Pancreas (tissue), 10 donors: ENCODE data around the gene WDFY4. TPM values are rescaled to one million over a fixed set of nuclear protein-coding genes. Genes with fewer than 3 reads are reported as not detected.

Experiments
- ATAC-seq, 4 donors: fragments of 200-7000 bp; cut with Tn5 transposase; one replicate each; pipeline versions ENCODE4 v1.8.0 to v1.9.1; 2020; ENCODE audit warnings: mild to moderate bottlenecking in 4 of 4, moderate library complexity in 4 of 4
- DNase-seq, 6 donors: peaks; one replicate each; pipeline ENCODE4 v3.0.0-alpha.2; 2020
- FAIRE-seq: peaks from 2 replicates; lab custom pipeline; 2012; peaks lifted over from hg19 to GRCh38; lab: Jason Lieb, UNC
- H3K27ac ChIP-seq, 4 donors: fragments of 200-600 bp; sonication (generic); 1 replicate in 3 of 4; 2 replicates in 1 of 4; pipeline versions ENCODE4 v1.5.0 to v1.8.0; 2020
- H3K27me3 ChIP-seq, 4 donors: fragments of 200-600 bp; one replicate each; pipeline ENCODE4 v1.8.0; 2021
- H3K36me3 ChIP-seq, 3 donors: fragments of 200-600 bp; sonication (generic) in 1 of 3; one replicate each; pipeline versions ENCODE4 v1.5.0 to v1.8.0; 2020 to 2021
- H3K4me1 ChIP-seq, 3 donors: fragments of 200-600 bp; one replicate each; pipeline ENCODE4 v1.8.0; 2021
- H3K4me3 ChIP-seq, 4 donors: fragments of 200-600 bp; sonication (generic) in 2 of 4; one replicate each; pipeline versions ENCODE4 v1.5.0 to v1.8.0; 2020 to 2021
- H3K9me3 ChIP-seq, 4 donors: fragments of 200-600 bp; one replicate each; pipeline ENCODE4 v1.8.0; 2021
- CTCF ChIP-seq, 4 donors: fragments of 200-600 bp; sonication (generic) in 3 of 4; IDR thresholded peaks; one replicate each; pipeline versions ENCODE4 v1.5.0 to v1.8.0; 2021; ENCODE audit warnings: antibody characterized with exemption in 4 of 4
- WGBS, 2 donors: extraction: QIAGEN DNeasy Blood & Tissue Kit; methylation state at CpG; one replicate each; pipeline ENCODE4 v1.1.7; 2013; 5-methylcytosine and 5-hydroxymethylcytosine counted together
- intact Hi-C, 3 donors: fragments of 100-400 bp; cut with DNase I; formaldehyde crosslinking; loops; one replicate each; pipeline versions ENCODE4 v1.11.1 to v1.14.2; 2022
- polyA plus RNA-seq, 2 donors: library from polyadenylated mRNA; stranded (reverse); fragments of 200-250 nt; gene quantifications; one replicate each; pipeline ENCODE4 v1.2.3, GENCODE V29; 2013
- total RNA-seq, 6 donors: library from RNA; stranded (reverse); fragmentation: NEBNext Ultra II Directional in 4 of 6; extraction: Animal tissue kit (Norgen Biotek cat#: 25700) in 4 of 6; gene quantifications; one replicate each; pipeline versions ENCODE4 v1.2.1 to v1.2.4, GENCODE V29; 2021 to 2023
- donor health status: healthy with polysubstance abuse.
- donor health status: DM: no; HTN: no; CAD: no; lungs with moderate emphysema.
- donor health status: DM: no; HTN: no; CAD: no.
- donor health status: control.
- donor health status: control.
- donor health status: Bipolar disorder and iron deficiency.
- donor health status: DM: yes; HTN: yes; CAD: no.
- donor health status: DM: no; HTN: no; CAD: no.
- donor health status: DM: no; HTN: no; CAD: no.
- donor health status: DM: yes; HTN: yes; CAD: no.

The WDFY4 gene
- total and polyA plus RNA-seq, 8 donors, result 0.14 to 8.4 (median 0.72) TPM

DNA sequence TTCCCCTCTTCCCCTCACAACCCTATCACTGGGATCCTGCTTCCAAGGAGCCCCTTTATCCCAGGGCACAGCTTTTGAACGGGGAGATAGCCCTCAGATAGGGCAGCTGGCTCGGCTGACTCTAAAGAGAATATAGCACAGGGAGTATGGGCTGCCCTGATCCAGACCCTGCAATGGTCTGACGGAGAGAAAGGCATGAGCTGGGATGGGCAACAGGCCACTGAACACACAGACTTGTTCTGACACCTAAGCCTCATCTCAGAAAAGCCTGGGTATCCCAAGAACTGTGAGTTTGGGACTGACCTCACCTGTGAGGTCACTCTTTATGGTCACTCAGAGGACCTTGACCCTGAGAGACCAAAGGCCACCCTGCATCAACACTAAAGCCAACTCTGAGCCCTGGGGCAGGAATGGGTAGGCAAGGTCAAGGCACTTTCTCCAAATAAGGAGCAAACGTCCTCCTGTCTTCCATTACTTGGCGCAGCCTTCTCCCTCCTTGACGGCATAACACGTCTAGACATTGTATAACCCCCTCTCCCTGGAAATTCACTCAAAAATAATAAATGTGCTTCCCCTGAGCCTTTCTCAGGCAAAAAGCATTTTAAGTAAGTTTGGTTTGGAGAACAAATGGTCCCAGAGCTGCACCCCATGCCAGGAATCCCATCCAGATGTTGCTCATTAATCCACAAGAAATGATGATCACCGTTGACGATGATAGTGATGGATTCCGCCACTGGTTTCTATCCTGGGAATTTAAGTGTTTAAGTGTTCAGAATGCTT lies 263.2 kb downstream of the WDFY4 start:
- no peak for FAIRE-seq
- WGBS, 2 donors, result 58 to 64% methylated on average over 10 of the region's 10 CpGs
- ATAC-seq, result no peak

GRCh38 chr10:48948470-48949037 lies 263.9 kb downstream of the WDFY4 start:
- FAIRE-seq (no peak), ATAC-seq (no peak), DNase-seq (no peak)
- Histone ChIP-seq H3K9me3 (no peaks in the 10 kb centered on the region), H3K27me3 (no peaks in the 10 kb centered on the region), H3K4me1 (no peaks in the 10 kb centered on the region), H3K36me3 (no peaks in the 10 kb centered on the region), H3K27ac (no peak overlapping the region), H3K4me3 (no peak overlapping the region)
- intact Hi-C loops, result no loop called here
- WGBS, 2 donors, result 83 to 85% methylated on average over 2 of the region's 2 CpGs
- TF ChIP-seq CTCF (IDR thresholded peaks at IDR 0.05), result no peak

More for the DNA sequence above, 263.2 kb downstream of the WDFY4 start:
- H3K4me3 ChIP-seq, result no peak overlapping the region
- no peaks in the 10 kb centered on the region for H3K36me3 ChIP-seq
- intact Hi-C loops, result no loop called here
- no peaks in the 10 kb centered on the region for H3K27me3 ChIP-seq
- no peak overlapping the region for H3K27ac ChIP-seq
- no peak for TF ChIP-seq CTCF (IDR thresholded peaks at IDR 0.05)
- H3K4me1 ChIP-seq, result no peaks in the 10 kb centered on the region
- H3K9me3 ChIP-seq, result no peaks in the 10 kb centered on the region
- DNase-seq, result no peak

- H3K36me3 ChIP-seq, result no peaks in the 10 kb centered on the region
- ATAC-seq (no peak), FAIRE-seq (no peak), DNase-seq (no peak)
- no peak overlapping the region for H3K4me3 ChIP-seq
- no peak for TF ChIP-seq CTCF (IDR thresholded peaks at IDR 0.05)
- intact Hi-C loops, result no loop called here
- WGBS, 2 donors, result 68 to 69% methylated on average over 7 of the region's 7 CpGs
- no peaks in the 10 kb centered on the region for H3K4me1 ChIP-seq
- H3K9me3 ChIP-seq, result no peaks in the 10 kb centered on the region
- H3K27me3 ChIP-seq, result no peaks in the 10 kb centered on the region
- H3K27ac ChIP-seq, result no peak overlapping the region
These were observed 267.0 kb downstream of the WDFY4 start for GRCh38 chr10:48951707-48952106.

- TF ChIP-seq CTCF (IDR thresholded peaks at IDR 0.05), result no peak
- H3K4me3 ChIP-seq, result no peak overlapping the region
- ATAC-seq (no peak), DNase-seq (no peak), FAIRE-seq (no peak)
- no peaks in the 10 kb centered on the region for H3K27me3 ChIP-seq
- intact Hi-C loops, result no loop called here
- no peaks in the 10 kb centered on the region for H3K9me3 ChIP-seq
- no peaks in the 10 kb centered on the region for H3K4me1 ChIP-seq
- H3K36me3 ChIP-seq, result no peaks in the 10 kb centered on the region
- H3K27ac ChIP-seq, result no peak overlapping the region
- 78 to 85% methylated on average over 16 of the region's 16 CpGs for WGBS, 2 donors
These were observed 272.9 kb downstream of the WDFY4 start for GRCh38 chr10:48957361-48958151.
